K562 (cell line): ENCODE results near the gene GDF7. TPM values are rescaled to one million over a fixed set of nuclear protein-coding genes. Genes with fewer than 3 reads are reported as not detected.
"Not testable (repeated sequence)": the region's sequence is repeated elsewhere in the genome, so short reads cannot be mapped to it uniquely, and the experiment has no call there.

Experiments
- ATAC-seq: fragments of 200-7000 bp; cut with Tn5 transposase; 3 replicates; pipeline ENCODE4 v1.9.1; 2020; ENCODE audit warnings: moderate library complexity
- BruUV-seq: library from RNA; stranded (reverse); fragments of 400-500 nt; replicated peaks from 2 replicates; lab custom pipeline; 2021; lab: Mats Ljungman, UMichigan
- CTCF ChIA-PET: fragments of 300-600 bp; formaldehyde crosslinking; extraction: SDS; loops from one replicate; lab custom pipeline; 2021; ENCODE audit warnings: low intra/inter-chr PET ratio; lab: Yijun Ruan, JAX
- POLR2A ChIA-PET: fragments of 300-600, 350-650 bp; sonication (Branson Sonifier 250); formaldehyde crosslinking; extraction: SDS; loops from one replicate; lab custom pipeline; 2021; ENCODE audit warnings: antibody characterized with exemption, inconsistent platforms; lab: Yijun Ruan, JAX
- DNase-seq, 4 experiments: peaks; one replicate each; pipeline versions ENCODE4 v3.0.0 to v3.0.0-alpha.2; 2011 to 2018; ENCODE audit warnings: low spot score in 3 of 4, mixed read lengths in 3 of 4; ENCODE audit errors: extremely low read depth in 1 of 4
- FAIRE-seq: peaks from 2 replicates; lab custom pipeline; 2011; peaks lifted over from hg19 to GRCh38; lab: Jason Lieb, UNC
- H2AFZ ChIP-seq: 2 replicates; pipeline ENCODE4 v1.6.0; 2011; ENCODE audit warnings: low read depth, low read length, control low read depth, inconsistent platforms
- H3K27ac ChIP-seq: fragments of 200-600 bp; 3 replicates; pipeline ENCODE4 v1.8.0; 2011; ENCODE audit warnings: low read depth, mild to moderate bottlenecking, control low read depth, inconsistent platforms, low read length, moderate library complexity, mixed read lengths; ENCODE audit errors: extremely low read depth
- H3K27me3 ChIP-seq, 2 experiments: fragments of 300-600 bp in 1 of 2; 2 replicates in 1 of 2; 3 replicates in 1 of 2; pipeline versions ENCODE4 v1.6.0 to v1.8.0; 2011; ENCODE audit warnings: inconsistent platforms in 2 of 2, low read length in 2 of 2, mild to moderate bottlenecking in 1 of 2, mixed read lengths in 1 of 2, moderate library complexity in 1 of 2; ENCODE audit not compliant: control insufficient read depth in 2 of 2, insufficient read depth in 2 of 2
- H3K36me3 ChIP-seq: fragments of 300-600 bp; 3 replicates; pipeline ENCODE4 v1.8.0; 2011; ENCODE audit warnings: mild to moderate bottlenecking, low read length, inconsistent platforms; ENCODE audit not compliant: control insufficient read depth, insufficient read depth
- H3K4me1 ChIP-seq, 2 experiments: fragments of 200-600 bp in 1 of 2; replicated peaks in 1 of 2; 2 replicates in 1 of 2; 3 replicates in 1 of 2; pipeline versions ENCODE4 v1.5.1 to v1.8.0; 2011; ENCODE audit warnings: inconsistent platforms in 2 of 2, low read length in 2 of 2, mild to moderate bottlenecking in 1 of 2, mixed read lengths in 1 of 2, moderate library complexity in 1 of 2; ENCODE audit not compliant: control insufficient read depth in 2 of 2, insufficient read depth in 2 of 2
- H3K4me2 ChIP-seq: 2 replicates; pipeline ENCODE4 v1.6.1; 2011; ENCODE audit warnings: low read length, control low read depth, inconsistent platforms, mixed read lengths; ENCODE audit not compliant: insufficient read depth
- H3K4me3 ChIP-seq: fragments of 200-600 bp; sonication (generic), shearing (Covaris generic); 2 replicates; pipeline ENCODE4 v1.5.1; 2016; ENCODE audit warnings: control low read depth, inconsistent platforms
- H3K79me2 ChIP-seq: fragments of 200-600 bp; 3 replicates; pipeline ENCODE4 v1.8.0; 2011; ENCODE audit warnings: low read length, inconsistent platforms; ENCODE audit not compliant: control insufficient read depth, insufficient read depth
- H3K9ac ChIP-seq, 2 experiments: 2 replicates each; pipeline versions ENCODE4 v1.6.0 to v1.6.1; 2011; ENCODE audit warnings: low read depth in 2 of 2, low read length in 2 of 2, control low read depth in 1 of 2, inconsistent platforms in 1 of 2, mild to moderate bottlenecking in 1 of 2, mixed read lengths in 1 of 2; ENCODE audit not compliant: insufficient read depth in 1 of 2
- H3K9me1 ChIP-seq: one replicate; pipeline ENCODE4 v1.6.0; 2011; ENCODE audit warnings: inconsistent platforms, mild to moderate bottlenecking, low read length, moderate library complexity; ENCODE audit not compliant: control insufficient read depth, insufficient read depth
- H3K9me3 ChIP-seq: replicated peaks from 2 replicates; pipeline ENCODE4 v1.5.1; 2011; ENCODE audit warnings: low read depth, low read length, inconsistent platforms; ENCODE audit not compliant: control insufficient read depth, insufficient read depth
- H4K20me1 ChIP-seq: replicated peaks from 2 replicates; pipeline ENCODE4 v1.6.1; 2011; ENCODE audit warnings: low read length, inconsistent platforms, mixed read lengths; ENCODE audit not compliant: control insufficient read depth, insufficient read depth
- SAFB ChIP-seq: fragments of 200-400 bp; formaldehyde crosslinking; IDR thresholded peaks from 2 replicates; pipeline ENCODE4 v1.6.1; 2017; ENCODE audit warnings: low read depth, low read length, borderline replicate concordance
- ZNF507 ChIP-seq: conservative IDR thresholded peaks from 2 replicates; pipeline ENCODE4 v1.6.1; 2017; ENCODE audit warnings: missing genetic modification characterization, missing compliant biosample characterization
- WGBS: fragments of 100-300 bp; shearing (Covaris generic); methylation state at CpG from one replicate; pipeline ENCODE4 v1.1.6; 2016; ENCODE audit warnings: low coverage, mixed read lengths; ENCODE audit not compliant: insufficient coverage; ENCODE audit errors: missing lambda C conversion rate; 5-methylcytosine and 5-hydroxymethylcytosine counted together
- in situ Hi-C: fragments of 300-500 bp; cut with MboI; formaldehyde crosslinking; loops from 4 replicates; pipeline ENCODE4 v1.15.0; 2018; ENCODE audit warnings: inconsistent platforms, mixed read lengths
- intact Hi-C: fragments of 100-400 bp; cut with micrococcal nuclease; formaldehyde crosslinking; loops from 2 replicates; pipeline ENCODE4 v1.14.2; 2022
- polyA plus RNA-seq, 8 experiments: library from polyadenylated mRNA; depleted of rRNA in 4 of 8; stranded (reverse) in 5 of 8; unstranded in 3 of 8; fragments of >200 nt; fragmentation: Nextera tagmentation in 2 of 8; fragmentation: Illumina TruSeq in 1 of 8; extraction: Ambion mirVana in 2 of 8; extraction: Trizol in 1 of 8; gene quantifications; 2 replicates each; pipeline versions ENCODE4 v1.2.1 to v1.2.3, GENCODE V29; 2011 to 2014; ENCODE audit warnings: inconsistent platforms in 1 of 8, missing spikeins in 1 of 8
- total RNA-seq, 7 experiments: library from RNA; depleted of rRNA in 6 of 7; stranded (reverse); fragments of >200 nt in 6 of 7; fragmentation: Illumina TruSeq in 2 of 7; extraction: Trizol in 2 of 7; gene quantifications; 2 replicates each; pipeline versions ENCODE4 v1.2.1 to v1.2.3, GENCODE V29; 2011 to 2021; ENCODE audit warnings: low replicate concordance in 1 of 7

GDF7 gene
- total and polyA plus RNA-seq, 9 of the 15 experiments (the other 6 are each of a cell fraction or from before 2014, with no cell fraction given), result 0.01 TPM; not detected in 7

GRCh38 chr2:20707601-20708000 lies 40.7 kb downstream of the GDF7 start (continued):
- TF ChIP-seq SAFB, result no peak
- TF ChIP-seq, all 486 proteins: peak for 0

GRCh38 chr2:20711641-20712040 lies 44.7 kb downstream of the GDF7 start:
- WGBS, result 91% methylated on average over 7 of the region's 7 CpGs
- H3K9me1 ChIP-seq, POLR2A ChIA-PET, H3K9ac ChIP-seq, H3K4me1 ChIP-seq, H4K20me1 ChIP-seq, H3K9me3 ChIP-seq, H3K27me3 ChIP-seq, H3K79me2 ChIP-seq, H3K36me3 ChIP-seq, H3K27ac ChIP-seq, CTCF ChIA-PET, FAIRE-seq, H3K4me2 ChIP-seq, BruUV-seq, intact Hi-C loops, H2AFZ ChIP-seq, ATAC-seq, H3K4me3 ChIP-seq, DNase-seq, in situ Hi-C loops: not testable (repeated sequence)

- H3K27me3 ChIP-seq, FAIRE-seq, ATAC-seq, intact Hi-C loops, H3K9me1 ChIP-seq, H3K79me2 ChIP-seq, BruUV-seq, H3K4me1 ChIP-seq, in situ Hi-C loops, H3K27ac ChIP-seq, H2AFZ ChIP-seq, H3K9me3 ChIP-seq, H3K9ac ChIP-seq, H3K4me2 ChIP-seq, POLR2A ChIA-PET, H3K36me3 ChIP-seq, DNase-seq, H3K4me3 ChIP-seq, H4K20me1 ChIP-seq, CTCF ChIA-PET: not testable (repeated sequence)
- 97% methylated on average over 2 of the region's 3 CpGs for WGBS
- peak; percentile 67 for TF ChIP-seq ZNF507
Measured at GRCh38 chr2:20713585-20713984, 46.6 kb downstream of the GDF7 start.
